OCI-LY3 (cell line): ENCODE results near the gene RBM28.

Experiments used
- EZH2phosphoT487 ChIP-seq: fragments of 200-600 bp; shearing (Covaris generic); IDR thresholded peaks from 2 replicates; pipeline ENCODE4 v1.6.1; 2018; ENCODE audit warnings: antibody characterized with exemption, mixed run types, low read depth
- TF ChIP-seq, protein P1 (sequence below): fragments of 200-600, 300-600 bp; sonication (generic); IDR thresholded peaks from 2 replicates; pipeline ENCODE4 v1.5.1; 2014; ENCODE audit warnings: antibody characterized with exemption, low read length, low read depth

DNA sequence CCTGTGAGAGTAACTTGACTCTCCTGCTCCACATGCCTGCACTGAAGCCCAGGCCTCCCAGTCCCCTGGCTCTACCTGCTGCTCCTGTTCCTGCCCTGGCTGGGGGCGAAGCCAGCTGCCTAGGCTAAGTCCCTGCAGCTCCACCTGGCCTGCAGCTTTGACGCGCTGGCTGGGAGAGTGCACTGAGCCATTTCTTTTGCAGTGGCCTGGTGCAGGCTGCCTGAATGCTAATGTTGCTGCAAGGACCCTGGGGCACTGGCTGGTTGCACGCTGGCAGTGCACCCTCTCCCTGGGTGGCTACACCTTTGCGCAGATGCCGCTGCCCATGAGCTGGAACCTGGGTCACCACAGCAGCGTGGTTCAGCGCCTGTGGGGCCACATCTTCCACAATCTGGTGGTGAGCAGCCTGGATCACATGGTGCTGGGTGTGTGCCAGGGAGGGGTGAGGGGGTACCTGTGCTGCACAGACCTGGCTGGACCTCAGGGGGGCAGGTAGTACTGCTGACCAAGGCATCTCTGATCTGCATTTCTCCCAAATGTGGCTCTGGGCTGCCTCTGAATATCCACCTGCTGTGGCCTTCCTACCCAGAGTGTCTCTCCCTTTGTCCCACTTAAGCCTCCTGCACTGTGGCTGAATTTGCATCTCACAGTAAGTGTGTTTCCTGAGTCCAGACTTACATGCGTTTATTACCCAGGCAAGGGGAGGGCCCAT is 46.1 kb upstream of the RBM28 start:
- TF ChIP-seq, protein P1, sequence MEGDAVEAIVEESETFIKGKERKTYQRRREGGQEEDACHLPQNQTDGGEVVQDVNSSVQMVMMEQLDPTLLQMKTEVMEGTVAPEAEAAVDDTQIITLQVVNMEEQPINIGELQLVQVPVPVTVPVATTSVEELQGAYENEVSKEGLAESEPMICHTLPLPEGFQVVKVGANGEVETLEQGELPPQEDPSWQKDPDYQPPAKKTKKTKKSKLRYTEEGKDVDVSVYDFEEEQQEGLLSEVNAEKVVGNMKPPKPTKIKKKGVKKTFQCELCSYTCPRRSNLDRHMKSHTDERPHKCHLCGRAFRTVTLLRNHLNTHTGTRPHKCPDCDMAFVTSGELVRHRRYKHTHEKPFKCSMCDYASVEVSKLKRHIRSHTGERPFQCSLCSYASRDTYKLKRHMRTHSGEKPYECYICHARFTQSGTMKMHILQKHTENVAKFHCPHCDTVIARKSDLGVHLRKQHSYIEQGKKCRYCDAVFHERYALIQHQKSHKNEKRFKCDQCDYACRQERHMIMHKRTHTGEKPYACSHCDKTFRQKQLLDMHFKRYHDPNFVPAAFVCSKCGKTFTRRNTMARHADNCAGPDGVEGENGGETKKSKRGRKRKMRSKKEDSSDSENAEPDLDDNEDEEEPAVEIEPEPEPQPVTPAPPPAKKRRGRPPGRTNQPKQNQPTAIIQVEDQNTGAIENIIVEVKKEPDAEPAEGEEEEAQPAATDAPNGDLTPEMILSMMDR, result no peak
- no peak for TF ChIP-seq EZH2phosphoT487
